Panc1 (cell line): ENCODE data around the gene RNF19B. TPM values are rescaled to one million over a fixed set of nuclear protein-coding genes. Genes with fewer than 3 reads are reported as not detected.

Source experiments
- ATAC-seq: fragments of 200-7000 bp; cut with Tn5 transposase; 2 replicates; pipeline ENCODE4 v1.9.1; 2020; ENCODE audit warnings: mild to moderate bottlenecking, moderate library complexity
- BruUV-seq: library from RNA; stranded (reverse); fragments of 400-500 nt; replicated peaks from 2 replicates; lab custom pipeline; 2021; lab: Mats Ljungman, UMichigan
- CTCF ChIA-PET: fragments of 300-600 bp; sonication (Branson Sonifier 250); formaldehyde crosslinking; loops from one replicate; lab custom pipeline; 2022; ENCODE audit warnings: antibody characterized with exemption; lab: Charles Lee
- POLR2A ChIA-PET: fragments of 300-600 bp; sonication (Branson Sonifier 250); formaldehyde crosslinking; loops from one replicate; lab custom pipeline; 2022; ENCODE audit warnings: antibody characterized with exemption; lab: Charles Lee
- DNase-seq: peaks from one replicate; pipeline ENCODE4 v3.0.0-alpha.2; 2010; ENCODE audit warnings: low read depth, low spot score
- H3K27ac ChIP-seq: 2 replicates; pipeline ENCODE4 v1.5.1; 2011; ENCODE audit warnings: mild to moderate bottlenecking, low read length, inconsistent platforms
- H3K27me3 ChIP-seq: fragments of 200-500 bp; sonication (Bioruptor generic); 2 replicates; pipeline ENCODE4 v1.6.0; 2014; ENCODE audit warnings: low read length, inconsistent platforms; ENCODE audit not compliant: control insufficient read depth, insufficient read depth
- H3K36me3 ChIP-seq: fragments of 200-500 bp; sonication (Bioruptor generic); 2 replicates; pipeline ENCODE4 v1.5.1; 2014; ENCODE audit warnings: inconsistent platforms, mild to moderate bottlenecking, low read length, moderate library complexity; ENCODE audit not compliant: control insufficient read depth, insufficient read depth
- H3K4me1 ChIP-seq: 2 replicates; pipeline ENCODE4 v1.5.1; 2011; ENCODE audit warnings: inconsistent platforms, mild to moderate bottlenecking, low read length, moderate library complexity; ENCODE audit not compliant: control insufficient read depth, insufficient read depth
- H3K4me3 ChIP-seq, 2 experiments: 2 replicates each; pipeline ENCODE4 v1.5.1; 2011 to 2012; ENCODE audit warnings: low read depth in 2 of 2, low read length in 2 of 2, mild to moderate bottlenecking in 2 of 2, inconsistent platforms in 1 of 2, moderate library complexity in 1 of 2
- H3K9me3 ChIP-seq: fragments of 200-500 bp; sonication (Bioruptor generic); 2 replicates; pipeline ENCODE4 v1.5.1; 2014; ENCODE audit warnings: low read depth, mild to moderate bottlenecking, inconsistent platforms, low read length, moderate library complexity; ENCODE audit not compliant: control insufficient read depth, insufficient read depth
- CTCF ChIP-seq: fragments of 450-650 bp; IDR thresholded peaks from 2 replicates; pipeline ENCODE4 v1.5.1; 2017; ENCODE audit warnings: mild to moderate bottlenecking
- POLR2AphosphoS5 ChIP-seq: IDR thresholded peaks from 2 replicates; pipeline ENCODE4 v1.6.1; 2012; ENCODE audit warnings: mild to moderate bottlenecking, low read depth, low read length, moderate library complexity
- REST ChIP-seq, 2 experiments: IDR thresholded peaks; 2 replicates each; pipeline ENCODE4 v1.6.1; 2011 to 2012; ENCODE audit warnings: low read depth in 2 of 2, control low read depth in 1 of 2, low read length in 1 of 2, mild to moderate bottlenecking in 1 of 2, moderate library complexity in 1 of 2; ENCODE audit not compliant: insufficient read depth in 1 of 2
- SIN3A ChIP-seq: IDR thresholded peaks from 2 replicates; pipeline ENCODE4 v1.6.1; 2012; ENCODE audit warnings: low read depth, mild to moderate bottlenecking, low read length, moderate library complexity, borderline replicate concordance; ENCODE audit not compliant: insufficient read depth
- TCF7L2 ChIP-seq: IDR thresholded peaks from 2 replicates; pipeline ENCODE4 v1.6.1; 2011; ENCODE audit warnings: mild to moderate bottlenecking, low read depth, low read length, inconsistent platforms
- in situ Hi-C: cut with HindIII; loops from 2 replicates; pipeline ENCODE4 v1.10.0; 2016; ENCODE audit warnings: low sequenced_read_pairs, low pct_unique_long_range_greater_than_20kb
- intact Hi-C: fragments of 100-400 bp; cut with micrococcal nuclease; formaldehyde crosslinking; loops from one replicate; pipeline ENCODE4 v1.10.0; 2022; ENCODE audit not compliant: unreplicated experiment
- total RNA-seq: library from RNA; stranded (reverse); gene quantifications from one replicate; pipeline ENCODE4 v1.2.1, GENCODE V29; 2021; ENCODE audit not compliant: unreplicated experiment

Gene RNF19B
- total RNA-seq, 1 experiment from 2014 or later: 29.1 TPM

- TF ChIP-seq SIN3A: no peak
- no peak for TF ChIP-seq REST (IDR thresholded peaks at IDR 0.05; ENCODE audit: insufficient read depth in 1 of 2, low read depth in 2 of 2, low read length in 1 of 2)
- no peak for TF ChIP-seq CTCF
- peaks cover 3% of the 10 kb centered on the region; the same call in 1 of the 2 replicates for H3K36me3 ChIP-seq
- 0 out of 2 replicates have a peak, but pooled peaks cover 4% of the 10 kb centered on the region for H3K4me1 ChIP-seq
- no peak overlapping the region for H3K27ac ChIP-seq
- no peaks in the 10 kb centered on the region for H3K9me3 ChIP-seq
- ChIA-PET CTCF (no interaction called here), POLR2A (interaction anchor here (0.6 kb wide), 1 partner anchor 14 kb away, joined by 3 read pairs; no protein-coding TSS in a partner anchor)
- ATAC-seq (no peak), DNase-seq (no peak)
- H3K4me3 ChIP-seq: no peak overlapping the region
- intact Hi-C loops: no loop called here
- BruUV-seq: no TSS peak
- in situ Hi-C loops: no loop called here
- no peaks in the 10 kb centered on the region for H3K27me3 ChIP-seq
These were observed 18.2 kb downstream of the RNF19B start for GRCh38 chr1:32946413-32946812.

DNA sequence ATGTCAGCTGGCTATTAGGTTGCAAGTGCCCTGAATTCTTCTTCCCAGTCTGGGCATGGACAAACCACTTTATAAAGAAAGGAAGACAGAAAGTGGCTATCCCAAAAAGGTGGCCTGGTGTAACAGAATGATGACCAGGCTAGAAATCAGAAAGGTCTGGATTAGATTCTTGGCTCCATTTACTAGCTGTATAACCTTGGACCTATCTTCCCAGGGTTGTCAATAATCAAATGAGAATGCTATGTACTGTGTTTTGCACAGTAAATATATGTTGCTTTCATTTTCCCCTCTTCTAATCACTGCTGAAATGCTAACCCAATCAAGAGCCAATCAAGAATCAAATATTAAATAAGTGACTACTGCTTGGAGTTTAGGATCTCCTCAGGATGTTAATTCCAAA is 20.4 kb downstream of the RNF19B start:
- no peak for DNase-seq
- BruUV-seq: no TSS peak
- Histone ChIP-seq H3K4me1 (0 out of 2 replicates have a peak, but pooled peaks cover 4% of the 10 kb centered on the region), H3K36me3 (peaks cover 3% of the 10 kb centered on the region; the same call in 1 of the 2 replicates), H3K9me3 (no peaks in the 10 kb centered on the region), H3K27me3 (no peaks in the 10 kb centered on the region), H3K27ac (no peak overlapping the region), H3K4me3 (no peak overlapping the region)
- ChIA-PET POLR2A (no interaction called here), CTCF (no interaction called here)
- intact Hi-C loops: no loop called here
- no peak for TF ChIP-seq POLR2AphosphoS5
- no peak for TF ChIP-seq REST (IDR thresholded peaks at IDR 0.05; ENCODE audit: insufficient read depth in 1 of 2, low read depth in 2 of 2, low read length in 1 of 2)
- no peak for TF ChIP-seq SIN3A
- no peak for TF ChIP-seq CTCF
- no peak for TF ChIP-seq TCF7L2
- ATAC-seq: no peak
- in situ Hi-C loops: no loop called here
